A549 (cell line): ENCODE data around the gene ATXN3L.

ENCODE experiments used
- CBX8 ChIP-seq: fragments of 200-600 bp; sonication (generic); IDR thresholded peaks from 2 replicates; pipeline ENCODE4 v1.6.1; 2016
- HDAC2 ChIP-seq: fragments of 200-600 bp; sonication (generic); IDR thresholded peaks from 2 replicates; pipeline ENCODE4 v1.6.1; 2016

DNA sequence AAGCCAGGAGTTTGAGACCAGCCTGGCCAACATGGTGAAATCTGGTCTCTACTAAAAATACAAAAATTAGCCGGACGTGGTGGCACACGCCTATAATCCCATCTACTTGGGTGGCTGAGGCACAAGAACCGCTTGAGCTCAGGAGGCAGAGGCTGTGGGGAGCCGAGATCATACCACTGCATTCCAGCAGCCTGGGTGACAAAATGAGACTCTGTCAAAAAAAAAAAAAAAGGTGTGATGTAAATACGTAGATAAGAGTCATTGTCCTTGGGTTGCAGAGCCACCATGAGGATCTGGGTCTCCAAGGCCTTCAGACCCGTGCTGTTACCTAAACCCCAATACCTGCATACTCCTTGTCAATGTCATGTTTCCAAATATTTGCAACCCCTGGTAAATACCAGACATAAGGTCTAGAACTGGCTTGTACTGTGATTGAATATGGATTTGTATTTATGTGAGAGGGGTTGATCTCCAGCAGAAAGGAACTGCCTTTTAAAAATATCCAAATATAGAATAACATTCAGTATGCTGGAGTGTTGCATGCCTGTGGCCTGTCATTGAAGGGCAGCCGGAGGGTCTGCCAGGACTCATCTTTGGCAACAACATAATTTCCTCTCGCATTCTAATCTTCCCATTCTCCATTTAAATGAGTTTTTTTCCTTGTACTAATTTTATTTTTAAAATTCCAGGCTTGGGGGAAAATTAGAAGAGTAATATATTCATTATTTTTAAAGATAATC lies 40.4 kb downstream of the ATXN3L start:
- TF ChIP-seq HDAC2: no peak
- TF ChIP-seq CBX8: no peak
